ENCODE measurements around the gene SBSN. TPM values are rescaled to one million over a fixed set of nuclear protein-coding genes. Genes with fewer than 3 reads are reported as not detected.
A peak's percentile ranks its signal among the peaks of the same experiment; 100 is the strongest.

SBSN gene
- total RNA-seq, 2 experiments from 2014 or later, result not detected

GRCh38 chr19:35495107-35496064, 32.7 kb downstream of the SBSN start:
- Histone ChIP-seq H3K4me3 (ENCODE audit: low read depth, low read length, poor library complexity, severe bottlenecking) (no peak overlapping the region), H3K27ac (ENCODE audit: low read depth, low read length, poor library complexity, severe bottlenecking) (no peak overlapping the region), H4K20me1 (ENCODE audit: insufficient read depth, low read length) (no peaks in the 10 kb centered on the region), H3K79me2 (ENCODE audit: insufficient read depth, low read depth, low read length) (no peaks in the 10 kb centered on the region), H2AFZ (ENCODE audit: low read length) (no peak overlapping the region), H3K4me2 (ENCODE audit: low read length) (peak overlapping the region; percentile 39), H3K36me3 (ENCODE audit: insufficient read depth, low read length) (no peaks in the 10 kb centered on the region), H3K4me1 (ENCODE audit: insufficient read depth, low read length, poor library complexity, severe bottlenecking) (no peaks in the 10 kb centered on the region), H3K9me3 (ENCODE audit: low read length) (no peaks in the 10 kb centered on the region), H3K9me2 (ENCODE audit: insufficient read depth, low read length) (no peaks in the 10 kb centered on the region)
- peak; percentile 77 for DNase-seq (ENCODE audit: low spot score)
- CTCF ChIA-PET (ENCODE audit: unreplicated experiment), result interaction anchor here (0.5 to 1.0 kb wide), 6 partner anchors 9 to 287 kb away, joined by 3 to 7 read pairs (median 4); no protein-coding TSS in a partner anchor
- TF ChIP-seq CTCF (conservative IDR thresholded peaks at IDR 0.05; ENCODE audit: low read length) (peak; percentile 89), EZH2phosphoT487 (IDR thresholded peaks at IDR 0.05; ENCODE audit: borderline replicate concordance, low read depth, low read length) (no peak)
- intact Hi-C loops (cut with micrococcal nuclease; ENCODE audit: unreplicated experiment), result loop anchor here (1.0 kb wide), 1 partner anchor 143 kb away; no protein-coding TSS in a partner anchor
- POLR2A ChIA-PET, result interaction anchor here (1.2 kb wide), 1 partner anchor 142 kb away, joined by 3 read pairs; no protein-coding TSS in a partner anchor
- BruUV-seq (replicated peaks), result no TSS peak

DNA sequence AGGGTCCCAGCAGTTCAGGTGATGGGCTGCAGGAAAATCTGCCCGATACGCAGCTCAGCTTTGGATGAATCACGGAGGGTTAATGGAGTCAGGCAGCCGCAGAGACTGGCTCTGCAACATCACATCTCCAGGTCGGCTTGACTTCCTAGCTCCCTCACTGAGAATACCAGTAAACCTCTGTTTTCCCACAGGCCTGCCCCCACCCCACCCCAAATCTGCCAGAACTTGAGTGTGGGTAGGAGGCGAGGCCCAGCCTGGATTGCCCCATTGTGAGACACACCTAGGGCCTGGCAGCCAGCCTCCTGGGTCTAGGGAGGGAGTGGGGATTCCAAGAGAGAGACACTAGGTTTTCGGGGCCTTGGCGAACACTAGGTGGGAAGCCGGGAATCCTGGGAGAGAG, 34.1 kb downstream of the SBSN start:
- Histone ChIP-seq H3K4me1 (ENCODE audit: insufficient read depth, low read length, poor library complexity, severe bottlenecking) (no peaks in the 10 kb centered on the region), H4K20me1 (ENCODE audit: insufficient read depth, low read length) (no peaks in the 10 kb centered on the region), H3K4me2 (ENCODE audit: low read length) (no peak overlapping the region), H3K36me3 (ENCODE audit: insufficient read depth, low read length) (no peaks in the 10 kb centered on the region), H3K9me3 (ENCODE audit: low read length) (no peaks in the 10 kb centered on the region), H3K27ac (ENCODE audit: low read depth, low read length, poor library complexity, severe bottlenecking) (no peak overlapping the region), H2AFZ (ENCODE audit: low read length) (no peak overlapping the region), H3K79me2 (ENCODE audit: insufficient read depth, low read depth, low read length) (no peaks in the 10 kb centered on the region), H3K4me3 (ENCODE audit: low read depth, low read length, poor library complexity, severe bottlenecking) (no peak overlapping the region), H3K9me2 (ENCODE audit: insufficient read depth, low read length) (no peaks in the 10 kb centered on the region)
- ChIA-PET CTCF (ENCODE audit: unreplicated experiment) (interaction anchor here (0.6 kb wide), 1 partner anchor 126 kb away, joined by 4 read pairs; no protein-coding TSS in a partner anchor), POLR2A (interaction anchor here (0.6 kb wide), 1 partner anchor 189 kb away, joined by 3 read pairs; no protein-coding TSS in a partner anchor)
- no peak for DNase-seq (ENCODE audit: low spot score)
- intact Hi-C loops (cut with micrococcal nuclease; ENCODE audit: unreplicated experiment), result no loop called here
- BruUV-seq (replicated peaks), result no TSS peak
- TF ChIP-seq EZH2phosphoT487 (IDR thresholded peaks at IDR 0.05; ENCODE audit: borderline replicate concordance, low read depth, low read length) (no peak), CTCF (conservative IDR thresholded peaks at IDR 0.05; ENCODE audit: low read length) (no peak)
